PFSK-1 (cell line): Measurements from ENCODE around the gene CTDSPL.

Experiments
- FOXP2 ChIP-seq: optimal IDR thresholded peaks from 2 replicates; pipeline ENCODE3; 2011; ENCODE audit warnings: borderline replicate concordance, control low read depth, inconsistent platforms; ENCODE audit not compliant: insufficient read depth; ENCODE audit errors: extremely low read length, extremely low read depth
- POLR2AphosphoS5 ChIP-seq: IDR thresholded peaks from 2 replicates; pipeline ENCODE4 v1.6.1; 2012; ENCODE audit warnings: low read depth, mild to moderate bottlenecking, control low read depth, low read length, moderate library complexity
- REST ChIP-seq, 2 experiments: IDR thresholded peaks; 2 replicates each; pipeline versions ENCODE4 v1.6.1 to v1.8.0; 2011 to 2012; ENCODE audit warnings: low read depth in 2 of 2, low read length in 2 of 2, control low read depth in 1 of 2, inconsistent platforms in 1 of 2, mild to moderate bottlenecking in 1 of 2, moderate library complexity in 1 of 2; ENCODE audit not compliant: insufficient read depth in 1 of 2
- SIN3A ChIP-seq: IDR thresholded peaks from 2 replicates; pipeline ENCODE4 v1.6.1; 2012; ENCODE audit warnings: mild to moderate bottlenecking, low read length, moderate library complexity, borderline replicate concordance; ENCODE audit not compliant: insufficient read depth
- TAF1 ChIP-seq: IDR thresholded peaks from 2 replicates; pipeline ENCODE4 v1.6.1; 2012; ENCODE audit warnings: low read length, control low read depth, borderline replicate concordance; ENCODE audit not compliant: insufficient read depth

- TF ChIP-seq REST (IDR thresholded peaks at IDR 0.05; ENCODE audit: insufficient read depth in 1 of 2, low read depth in 2 of 2, low read length in 2 of 2): no peak
- no peak for TF ChIP-seq POLR2AphosphoS5
- TF ChIP-seq SIN3A: no peak
- no peak for TF ChIP-seq TAF1
- no peak for TF ChIP-seq FOXP2
Observed at GRCh38 chr3:37816271-37816670, 45.4 kb upstream of the CTDSPL start.
